ENCODE results near the gene ZNF408.
"Not testable (repeated sequence)": the region's sequence is repeated elsewhere in the genome, so short reads cannot be mapped to it uniquely, and the experiment has no call there.

ZNF408 gene

GRCh38 chr11:46697723-46698122, 3.1 kb upstream of the ZNF408 start:
- no peak for DNase-seq (ENCODE audit: low read depth in 3 of 3)

GRCh38 chr11:46698597-46698996, 2.2 kb upstream of the ZNF408 start:
- no peak for DNase-seq (ENCODE audit: low read depth in 3 of 3)

- DNase-seq (ENCODE audit: low read depth in 3 of 3) = no peak
Measured at GRCh38 chr11:46701078-46701654, 335 bp downstream of the ZNF408 start.

GRCh38 chr11:46705070-46705688, 4.3 kb downstream of the ZNF408 start:
- no peak for DNase-seq (ENCODE audit: low read depth in 3 of 3)

GRCh38 chr11:46706886-46707285, 6.1 kb downstream of the ZNF408 start:
- DNase-seq (ENCODE audit: low read depth in 3 of 3) = no peak

- DNase-seq (ENCODE audit: low read depth in 3 of 3) = not testable (repeated sequence)
Measured at GRCh38 chr11:46709351-46709750, 8.5 kb downstream of the ZNF408 start.

- DNase-seq (ENCODE audit: low read depth in 3 of 3) = no peak
Measured at GRCh38 chr11:46710821-46711269, 10.0 kb downstream of the ZNF408 start.

GRCh38 chr11:46711303-46711702, 10.5 kb downstream of the ZNF408 start:
- no peak for DNase-seq (ENCODE audit: low read depth in 3 of 3)

- DNase-seq (ENCODE audit: low read depth in 3 of 3) = no peak
Measured at GRCh38 chr11:46712874-46713576, 12.2 kb downstream of the ZNF408 start.

GRCh38 chr11:46717825-46718154, 17.0 kb downstream of the ZNF408 start:
- not testable (repeated sequence) for DNase-seq (ENCODE audit: low read depth in 3 of 3)

GRCh38 chr11:46718155-46719019, 17.6 kb downstream of the ZNF408 start:
- DNase-seq (ENCODE audit: low read depth in 3 of 3) = no peak

GRCh38 chr11:46719048-46719542, 18.3 kb downstream of the ZNF408 start, which contains the start of gene F2:
F2 (plus strand) TSS chr11:46719213; CDS start chr11:46719236, 23 bp downstream.
- DNase-seq (ENCODE audit: low read depth in 3 of 3) = no peak

GRCh38 chr11:46719543-46720218, 18.9 kb downstream of the ZNF408 start:
- DNase-seq (ENCODE audit: low read depth in 3 of 3) = no peak

GRCh38 chr11:46721286-46721685, 20.5 kb downstream of the ZNF408 start:
- DNase-seq (ENCODE audit: low read depth in 3 of 3) = no peak

GRCh38 chr11:46722566-46723358, 21.9 kb downstream of the ZNF408 start:
- DNase-seq (ENCODE audit: low read depth in 3 of 3) = no peak

- no peak for DNase-seq (ENCODE audit: low read depth in 3 of 3)
Measured at GRCh38 chr11:46723359-46723680, 22.5 kb downstream of the ZNF408 start.

GRCh38 chr11:46724088-46724487, 23.3 kb downstream of the ZNF408 start:
- DNase-seq (ENCODE audit: low read depth in 3 of 3) = no peak

- no peak for DNase-seq (ENCODE audit: low read depth in 3 of 3)
Measured at GRCh38 chr11:46725338-46726205, 24.7 kb downstream of the ZNF408 start.

- no peak for DNase-seq (ENCODE audit: low read depth in 3 of 3)
Measured at GRCh38 chr11:46726206-46726862, 25.5 kb downstream of the ZNF408 start.
